Fibroblast of mammary gland (primary cell): ENCODE data around the gene SYK.
A peak's percentile ranks its signal among the peaks of the same experiment; 100 is the strongest.
"Not testable (repeated sequence)": the region's sequence is repeated elsewhere in the genome, so short reads cannot be mapped to it uniquely, and the experiment has no call there.

Experiments
- DNase-seq: peaks from one replicate; pipeline ENCODE4 v3.0.0-alpha.2; 2010; ENCODE audit warnings: low read depth
- H3K4me3 ChIP-seq: 2 replicates; pipeline ENCODE4 v1.5.1; 2011; ENCODE audit warnings: low read depth, mild to moderate bottlenecking, low read length, moderate library complexity; ENCODE audit not compliant: control insufficient read depth
- TF ChIP-seq, protein P1 (sequence below): conservative IDR thresholded peaks from 2 replicates; pipeline ENCODE4 v1.5.1; 2011; ENCODE audit warnings: low read depth, low read length, inconsistent platforms; ENCODE audit not compliant: control insufficient read depth, insufficient read depth

SYK gene

DNA sequence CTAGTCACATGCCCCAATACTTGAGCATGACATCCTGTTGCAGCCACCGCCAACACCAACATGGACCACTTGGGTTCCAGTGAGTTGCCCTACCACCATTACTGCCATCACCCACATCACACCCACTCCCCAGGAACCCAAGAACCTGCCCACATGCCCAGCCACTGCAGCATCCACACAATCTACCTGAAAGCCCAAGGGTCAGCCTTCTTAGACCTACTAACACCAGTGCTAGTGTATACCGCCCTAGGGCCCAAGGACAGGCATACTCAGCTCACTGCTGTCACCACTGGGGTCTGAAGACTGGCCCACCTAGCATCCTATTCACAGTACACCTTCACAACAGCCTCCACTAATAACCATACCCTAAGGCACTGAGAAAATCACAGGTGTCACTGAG, 82.0 kb downstream of the SYK start:
- DNase-seq, result no peak
- TF ChIP-seq, protein P1, sequence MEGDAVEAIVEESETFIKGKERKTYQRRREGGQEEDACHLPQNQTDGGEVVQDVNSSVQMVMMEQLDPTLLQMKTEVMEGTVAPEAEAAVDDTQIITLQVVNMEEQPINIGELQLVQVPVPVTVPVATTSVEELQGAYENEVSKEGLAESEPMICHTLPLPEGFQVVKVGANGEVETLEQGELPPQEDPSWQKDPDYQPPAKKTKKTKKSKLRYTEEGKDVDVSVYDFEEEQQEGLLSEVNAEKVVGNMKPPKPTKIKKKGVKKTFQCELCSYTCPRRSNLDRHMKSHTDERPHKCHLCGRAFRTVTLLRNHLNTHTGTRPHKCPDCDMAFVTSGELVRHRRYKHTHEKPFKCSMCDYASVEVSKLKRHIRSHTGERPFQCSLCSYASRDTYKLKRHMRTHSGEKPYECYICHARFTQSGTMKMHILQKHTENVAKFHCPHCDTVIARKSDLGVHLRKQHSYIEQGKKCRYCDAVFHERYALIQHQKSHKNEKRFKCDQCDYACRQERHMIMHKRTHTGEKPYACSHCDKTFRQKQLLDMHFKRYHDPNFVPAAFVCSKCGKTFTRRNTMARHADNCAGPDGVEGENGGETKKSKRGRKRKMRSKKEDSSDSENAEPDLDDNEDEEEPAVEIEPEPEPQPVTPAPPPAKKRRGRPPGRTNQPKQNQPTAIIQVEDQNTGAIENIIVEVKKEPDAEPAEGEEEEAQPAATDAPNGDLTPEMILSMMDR, result no peak
- no peak overlapping the region for H3K4me3 ChIP-seq

DNA sequence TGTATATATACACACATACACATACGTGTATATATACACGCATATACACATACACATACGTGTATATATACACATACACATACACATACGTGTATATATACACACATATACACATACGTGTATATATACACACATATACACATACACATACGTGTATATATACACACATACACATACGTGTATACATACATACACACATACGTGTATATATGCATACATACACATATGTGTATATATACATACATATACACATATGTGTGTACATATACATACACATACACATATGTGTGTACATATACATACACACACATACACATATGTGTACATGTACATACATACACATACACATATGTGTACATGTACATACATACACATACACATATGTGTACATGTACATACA, 82.6 kb downstream of the SYK start:
- TF ChIP-seq, protein P1, result no peak
- H3K4me3 ChIP-seq, result no peak overlapping the region
- no peak for DNase-seq

DNA sequence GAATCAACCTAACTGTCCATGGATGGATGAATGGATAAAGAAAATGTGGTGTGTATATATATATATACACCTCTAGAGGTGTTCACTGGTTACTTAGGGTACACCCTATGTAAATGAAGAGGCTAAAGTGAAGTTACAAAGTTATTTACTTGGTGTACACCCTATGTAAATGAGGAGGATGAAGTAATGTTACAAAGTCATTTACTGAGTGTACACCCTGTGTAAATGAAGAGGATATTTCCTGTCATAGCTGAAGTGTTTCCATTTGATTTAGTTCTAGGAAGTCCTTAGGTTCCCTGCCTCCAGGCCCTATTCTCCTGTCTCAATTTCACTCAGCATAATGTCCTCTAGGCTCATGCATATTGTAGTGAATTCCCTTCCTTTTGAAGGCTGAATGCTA, 85.2 kb downstream of the SYK start:
- not testable (repeated sequence) for H3K4me3 ChIP-seq, DNase-seq

DNA sequence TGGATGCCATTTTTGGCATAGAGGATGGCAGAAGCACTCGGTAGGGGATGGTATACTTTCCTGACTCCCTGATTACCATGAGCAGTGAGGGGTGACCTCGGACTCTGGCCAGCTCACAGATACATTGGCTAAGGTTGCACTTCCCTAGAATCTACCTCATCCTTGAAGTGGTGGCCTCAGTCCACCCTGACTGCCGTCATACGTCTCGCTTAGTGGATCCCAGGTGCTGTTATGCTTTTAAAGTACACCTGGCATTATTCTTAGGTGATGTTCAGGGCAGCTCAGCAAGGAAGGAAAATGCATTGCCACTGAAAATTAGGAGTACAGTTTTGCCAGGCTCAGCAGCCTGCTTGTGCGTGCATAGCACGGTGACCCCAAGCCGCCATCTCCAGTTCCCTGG, 87.3 kb downstream of the SYK start:
- TF ChIP-seq, protein P1, result no peak
- no peak for DNase-seq
- no peak overlapping the region for H3K4me3 ChIP-seq

DNA sequence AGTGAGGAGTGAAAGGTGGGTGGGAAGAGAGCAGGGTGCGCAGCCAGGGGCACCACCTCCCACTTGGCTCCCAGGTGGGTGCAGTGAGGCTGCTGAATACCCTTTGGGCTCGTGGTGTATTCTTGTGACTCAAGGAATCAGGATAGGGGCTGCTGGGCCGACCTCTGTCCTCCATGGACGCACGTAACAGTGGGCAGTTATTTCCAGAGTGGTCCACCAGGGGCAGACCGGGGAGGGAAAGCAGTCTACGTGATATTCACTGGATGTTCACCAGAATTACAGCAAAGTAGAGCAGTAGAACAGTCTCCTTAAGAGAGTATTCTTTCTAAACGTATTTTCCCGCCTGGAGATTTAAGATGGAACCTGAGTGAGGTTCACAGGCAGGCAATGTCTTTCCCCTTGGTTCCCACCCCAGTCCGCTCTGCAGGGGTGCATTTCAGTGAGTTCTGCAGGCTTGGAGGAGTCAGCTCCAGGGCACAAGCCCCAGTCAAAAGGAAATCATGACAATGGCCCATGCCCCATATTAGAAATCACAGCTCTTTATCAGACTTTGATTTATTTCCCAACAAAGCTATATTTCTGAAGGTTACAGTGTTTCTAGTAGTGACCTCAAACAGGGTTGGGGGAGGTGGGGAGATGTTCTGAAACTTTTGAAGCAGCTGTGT, 88.7 kb downstream of the SYK start:
- peak; percentile 4 for DNase-seq
- TF ChIP-seq, protein P1, result no peak
- H3K4me3 ChIP-seq, result no peak overlapping the region

DNA sequence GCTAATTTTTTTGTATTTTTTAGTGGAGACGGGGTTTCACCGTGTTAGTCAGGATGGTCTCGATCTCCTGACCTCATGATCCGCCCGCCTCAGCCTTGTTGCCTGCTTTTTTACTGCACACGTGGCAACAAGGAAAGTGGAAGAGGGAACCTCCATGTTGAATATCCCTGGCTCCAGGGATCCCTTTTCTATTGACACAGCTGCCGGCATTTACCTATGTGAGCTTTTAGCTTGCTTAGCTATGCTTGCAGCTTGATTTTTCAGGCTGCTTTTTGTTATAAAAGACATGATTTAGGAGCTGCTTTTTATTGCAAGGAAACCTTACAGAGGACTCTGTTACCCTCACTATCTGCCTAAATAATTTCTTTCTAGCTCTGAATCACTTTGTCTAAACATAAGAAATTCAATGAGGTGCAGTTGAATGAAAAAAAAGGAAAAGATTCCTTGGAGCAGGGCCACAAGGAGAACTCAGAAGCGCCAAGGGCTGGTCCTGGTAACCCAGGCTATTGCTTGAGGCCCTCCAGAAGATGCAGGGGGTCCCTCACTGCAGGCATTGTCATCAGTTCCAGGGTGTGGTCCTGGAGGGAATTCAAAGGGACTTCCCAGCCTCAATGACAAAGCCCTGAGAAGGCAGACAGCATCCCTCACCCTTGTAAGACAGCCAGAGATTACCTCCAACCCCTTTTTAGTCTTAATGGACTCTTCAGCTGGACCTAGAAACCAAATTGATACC, 89.9 kb downstream of the SYK start:
- no peak for DNase-seq
- H3K4me3 ChIP-seq, result no peak overlapping the region
- TF ChIP-seq, protein P1, result no peak

DNA sequence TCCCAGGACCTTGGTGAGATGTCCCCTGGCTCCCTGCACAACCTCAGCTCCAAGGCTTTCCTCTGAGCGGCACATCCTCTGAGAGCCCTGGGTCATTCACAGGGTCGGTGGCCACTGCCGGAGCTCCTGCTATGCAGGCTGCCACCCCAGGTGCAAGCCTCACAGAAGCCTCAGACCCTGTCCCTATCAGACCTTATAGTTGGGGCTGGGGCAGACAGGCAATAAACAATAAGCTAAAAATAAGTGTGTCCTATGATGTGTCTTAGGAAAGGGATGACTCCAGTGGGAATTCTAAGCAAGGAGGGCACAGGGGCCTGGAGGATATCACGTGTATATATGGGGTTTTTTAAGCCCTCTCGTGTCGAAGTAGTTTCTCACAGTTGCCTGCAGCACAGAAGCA, 91.3 kb downstream of the SYK start:
- no peak for DNase-seq
- no peak overlapping the region for H3K4me3 ChIP-seq
- TF ChIP-seq, protein P1, result no peak
